HCT116 (cell line): ENCODE results near the gene ERP29. TPM values are rescaled to one million over a fixed set of nuclear protein-coding genes. Genes with fewer than 3 reads are reported as not detected.

Source experiments
- ATAC-seq: fragments of 200-7000 bp; cut with Tn5 transposase; 2 replicates; pipeline ENCODE4 v1.9.1; 2020; ENCODE audit warnings: mild to moderate bottlenecking, moderate library complexity
- BruUV-seq: library from RNA; stranded (reverse); fragments of 400-500 nt; replicated peaks from 2 replicates; lab custom pipeline; 2021; lab: Mats Ljungman, UMichigan
- CTCF ChIA-PET: fragments of 300-600 bp; sonication (Branson Sonifier 250); formaldehyde crosslinking; loops from one replicate; lab custom pipeline; 2021; ENCODE audit warnings: antibody characterized with exemption; lab: Charles Lee
- POLR2A ChIA-PET: fragments of 300-600, 350-600 bp; sonication (Branson Sonifier 250); formaldehyde crosslinking; loops from one replicate; lab custom pipeline; 2021; ENCODE audit warnings: antibody characterized with exemption; lab: Charles Lee
- RAD21 ChIA-PET, 2 experiments: fragments of 300-600 bp; sonication (Branson Sonifier 250); formaldehyde crosslinking; loops; one replicate each; lab custom pipeline; 2023; ENCODE audit warnings: low total read pairs in 2 of 2; ENCODE audit not compliant: uncharacterized antibody in 2 of 2, unreplicated experiment in 2 of 2, low non-redundant PET in 1 of 2; lab: Charles Lee
- DNase-seq: peaks from one replicate; pipeline ENCODE4 v3.0.0-alpha.2; 2010; ENCODE audit warnings: low read depth, low spot score
- H2AFZ ChIP-seq: fragments of 200-600 bp; shearing (Covaris generic), sonication (generic); 2 replicates; pipeline ENCODE4 v1.6.1; 2017; ENCODE audit warnings: low read depth, mixed run types, mixed read lengths, antibody characterized with exemption, low read length; ENCODE audit not compliant: poor library complexity, severe bottlenecking
- H3K27ac ChIP-seq: 2 replicates; pipeline ENCODE4 v1.5.1; 2012; ENCODE audit warnings: low read depth, low read length
- H3K27me3 ChIP-seq: fragments of 200-600 bp; sonication (generic); 2 replicates; pipeline ENCODE4 v1.6.1; 2016; ENCODE audit warnings: mixed run types, low read length, mixed read lengths; ENCODE audit not compliant: insufficient read depth
- H3K36me3 ChIP-seq, 2 experiments: fragments of 200-500 bp in 1 of 2; fragments of 200-600 bp in 1 of 2; sonication (Bioruptor generic) in 1 of 2; sonication (generic) in 1 of 2; 2 replicates each; pipeline versions ENCODE4 v1.5.1 to v1.6.1; 2014 to 2016; ENCODE audit warnings: low read length in 2 of 2, inconsistent platforms in 1 of 2, mixed read lengths in 1 of 2, mixed run types in 1 of 2; ENCODE audit not compliant: insufficient read depth in 2 of 2, control insufficient read depth in 1 of 2
- H3K4me1 ChIP-seq, 2 experiments: fragments of 200-600 bp in 1 of 2; sonication (generic) in 1 of 2; 2 replicates each; pipeline versions ENCODE4 v1.5.1 to v1.6.1; 2012 to 2017; ENCODE audit warnings: low read length in 2 of 2, inconsistent platforms in 1 of 2, mild to moderate bottlenecking in 1 of 2, mixed read lengths in 1 of 2, mixed run types in 1 of 2, moderate library complexity in 1 of 2; ENCODE audit not compliant: insufficient read depth in 2 of 2, control insufficient read depth in 1 of 2
- H3K4me2 ChIP-seq: fragments of 200-600 bp; sonication (generic); 2 replicates; pipeline ENCODE4 v1.6.1; 2017; ENCODE audit warnings: mixed run types, low read length, mixed read lengths
- H3K4me3 ChIP-seq, 2 experiments: fragments of 200-600 bp in 1 of 2; sonication (generic) in 1 of 2; replicated peaks in 1 of 2; 2 replicates each; pipeline ENCODE4 v1.5.1; 2011 to 2016; ENCODE audit warnings: low read length in 2 of 2, control low read depth in 1 of 2, low read depth in 1 of 2, mild to moderate bottlenecking in 1 of 2, mixed read lengths in 1 of 2, mixed run types in 1 of 2
- H3K79me2 ChIP-seq: fragments of 200-600 bp; sonication (generic); 2 replicates; pipeline ENCODE4 v1.6.1; 2017; ENCODE audit warnings: mild to moderate bottlenecking, mixed run types, low read length, moderate library complexity, mixed read lengths; ENCODE audit not compliant: insufficient read depth
- H3K9ac ChIP-seq: fragments of 200-600 bp; sonication (generic); 2 replicates; pipeline ENCODE4 v1.6.1; 2016; ENCODE audit warnings: low read length, mixed read lengths
- H3K9me2 ChIP-seq: fragments of 200-600 bp; sonication (generic), shearing (Covaris generic); 2 replicates; pipeline ENCODE4 v1.6.1; 2017; ENCODE audit warnings: mixed run types, mild to moderate bottlenecking, moderate library complexity; ENCODE audit not compliant: insufficient read depth
- H3K9me3 ChIP-seq, 2 experiments: fragments of 200-500 bp in 1 of 2; fragments of 200-600 bp in 1 of 2; sonication (Bioruptor generic) in 1 of 2; sonication (generic) in 1 of 2; 2 replicates each; pipeline ENCODE4 v1.6.1; 2014 to 2017; ENCODE audit warnings: low read length in 2 of 2, mixed read lengths in 2 of 2, inconsistent platforms in 1 of 2, low read depth in 1 of 2, mild to moderate bottlenecking in 1 of 2, mixed run types in 1 of 2, moderate library complexity in 1 of 2; ENCODE audit not compliant: control insufficient read depth in 1 of 2, insufficient read depth in 1 of 2
- H4K20me1 ChIP-seq: fragments of 200-600 bp; sonication (generic), shearing (Covaris generic); 2 replicates; pipeline ENCODE4 v1.6.1; 2017; ENCODE audit warnings: mixed run types, mild to moderate bottlenecking, moderate library complexity; ENCODE audit not compliant: insufficient read depth
- ATF3 ChIP-seq: IDR thresholded peaks from 2 replicates; pipeline ENCODE4 v1.6.1; 2012
- CBX3 ChIP-seq: IDR thresholded peaks from 2 replicates; pipeline ENCODE4 v1.6.1; 2012; ENCODE audit warnings: low read depth
- CEBPB ChIP-seq: IDR thresholded peaks from 2 replicates; pipeline ENCODE4 v1.6.1; 2012; ENCODE audit warnings: low read depth
- CTCF ChIP-seq, 3 experiments: fragments of 200-600 bp in 1 of 3; sonication (generic) in 1 of 3; IDR thresholded peaks in 2 of 3; conservative IDR thresholded peaks in 1 of 3; 2 replicates each; pipeline ENCODE4 v1.5.1; 2012 to 2017; ENCODE audit warnings: low read depth in 2 of 3, low read length in 2 of 3, antibody characterized with exemption in 1 of 3, borderline replicate concordance in 1 of 3, control low read depth in 1 of 3, mild to moderate bottlenecking in 1 of 3, mixed read lengths in 1 of 3, mixed run types in 1 of 3, moderate library complexity in 1 of 3; ENCODE audit not compliant: insufficient read depth in 1 of 3
- EZH2 ChIP-seq: fragments of 200-600 bp; sonication (generic); IDR thresholded peaks from 2 replicates; pipeline ENCODE4 v1.6.1; 2017; ENCODE audit warnings: antibody characterized with exemption, mixed run types
- EZH2phosphoT487 ChIP-seq: fragments of 200-600 bp; IDR thresholded peaks from 2 replicates; pipeline ENCODE4 v1.6.1; 2018; ENCODE audit warnings: antibody characterized with exemption, borderline replicate concordance
- FOSL1 ChIP-seq: IDR thresholded peaks from 2 replicates; pipeline ENCODE4 v1.6.1; 2012; ENCODE audit warnings: low read depth
- JUND ChIP-seq: IDR thresholded peaks from 2 replicates; pipeline ENCODE4 v1.6.1; 2012
- POLR2A ChIP-seq: IDR thresholded peaks from 2 replicates; pipeline ENCODE4 v1.7.0; 2011; ENCODE audit warnings: borderline replicate concordance; ENCODE audit not compliant: insufficient read depth, insufficient read length; ENCODE audit errors: extremely low read depth
- POLR2AphosphoS5 ChIP-seq: IDR thresholded peaks from 2 replicates; pipeline ENCODE4 v1.6.1; 2011; ENCODE audit warnings: mild to moderate bottlenecking, low read depth, low read length, moderate library complexity
- REST ChIP-seq: IDR thresholded peaks from 2 replicates; pipeline ENCODE4 v1.6.1; 2012; ENCODE audit warnings: low read depth
- TCF7L2 ChIP-seq: IDR thresholded peaks from 2 replicates; pipeline ENCODE4 v1.7.0; 2011; ENCODE audit warnings: borderline replicate concordance, inconsistent platforms; ENCODE audit not compliant: insufficient read depth, insufficient read length; ENCODE audit errors: extremely low read depth
- YY1 ChIP-seq: IDR thresholded peaks from 2 replicates; pipeline ENCODE4 v1.6.1; 2011; ENCODE audit warnings: low read length, low read depth, moderate library complexity, mild to moderate bottlenecking; ENCODE audit not compliant: insufficient replicate concordance; ENCODE audit errors: extremely low read depth
- ZBTB33 ChIP-seq: IDR thresholded peaks from 2 replicates; pipeline ENCODE4 v1.6.1; 2011; ENCODE audit warnings: mild to moderate bottlenecking, low read length, moderate library complexity; ENCODE audit not compliant: insufficient replicate concordance; ENCODE audit errors: extremely low read depth
- ZFX ChIP-seq: fragments of 450-650 bp; IDR thresholded peaks from 2 replicates; pipeline ENCODE4 v1.6.1; 2017
- ZNF274 ChIP-seq: fragments of 200-500 bp; sonication (Bioruptor generic); IDR thresholded peaks from 2 replicates; pipeline ENCODE4 v1.6.1; 2014; ENCODE audit warnings: mild to moderate bottlenecking, low read depth, low read length, inconsistent platforms
- intact Hi-C: fragments of 100-400 bp; cut with micrococcal nuclease; formaldehyde crosslinking; loops from 2 replicates; pipeline ENCODE4 v1.10.0; 2022
- total RNA-seq: library from RNA; stranded (reverse); gene quantifications from one replicate; pipeline ENCODE4 v1.2.1, GENCODE V29; 2021; ENCODE audit not compliant: unreplicated experiment

The ERP29 gene
- total RNA-seq, 1 experiment from 2014 or later: 130 TPM

GRCh38 chr12:112023759-112024396, 10.7 kb downstream of the ERP29 start:
- ATAC-seq: no peak
- no peaks in the 10 kb centered on the region for H3K9me3 ChIP-seq
- CTCF ChIA-PET: interaction anchor here (1.6 kb wide), 1 partner anchor 11 kb away, joined by 6 read pairs; the partner anchor contains the start of genes ERP29 and TMEM116
- RAD21 ChIA-PET: no interaction called here
- BruUV-seq: no TSS peak
- no peak overlapping the region for H3K4me3 ChIP-seq
- peaks cover 28 to 44% of the 10 kb centered on the region in 2 experiments for H3K36me3 ChIP-seq
- POLR2A ChIA-PET: no interaction called here
- H3K27me3 ChIP-seq: no peaks in the 10 kb centered on the region
- TF ChIP-seq ZNF274 (no peak), TCF7L2 (no peak), EZH2phosphoT487 (no peak), YY1 (no peak), ZBTB33 (no peak), CBX3 (no peak), CEBPB (no peak), REST (no peak), EZH2 (no peak), JUND (no peak), FOSL1 (no peak), ZFX (no peak), POLR2AphosphoS5 (no peak; the same call in 1 of the 2 replicates), ATF3 (no peak), POLR2A (no peak), CTCF (IDR thresholded peaks at IDR 0.05 in 2 of 3, conservative IDR thresholded peaks at IDR 0.05 in 1 of 3; ENCODE audit: borderline replicate concordance in 1 of 3, insufficient read depth in 1 of 3, low read depth in 2 of 3, low read length in 2 of 3) (no peak)
- H3K9ac ChIP-seq: no peak overlapping the region
- DNase-seq: no peak
- H3K27ac ChIP-seq: no peak overlapping the region
- no peak overlapping the region for H2AFZ ChIP-seq
- intact Hi-C loops: no loop called here
- H3K9me2 ChIP-seq: no peaks in the 10 kb centered on the region
- no peak overlapping the region for H3K4me2 ChIP-seq
- H4K20me1 ChIP-seq: peaks cover 5% of the 10 kb centered on the region
- no peaks in the 10 kb centered on the region for H3K4me1 ChIP-seq
- peaks cover 44% of the 10 kb centered on the region for H3K79me2 ChIP-seq
